ENCODE measurements around the gene DLG4. TPM values are rescaled to one million over a fixed set of nuclear protein-coding genes. Genes with fewer than 3 reads are reported as not detected.
"Not testable (repeated sequence)": the region's sequence is repeated elsewhere in the genome, so short reads cannot be mapped to it uniquely, and the experiment has no call there.

Gene DLG4
- total RNA-seq, 1 experiment from 2014 or later = 8.9 TPM

DNA sequence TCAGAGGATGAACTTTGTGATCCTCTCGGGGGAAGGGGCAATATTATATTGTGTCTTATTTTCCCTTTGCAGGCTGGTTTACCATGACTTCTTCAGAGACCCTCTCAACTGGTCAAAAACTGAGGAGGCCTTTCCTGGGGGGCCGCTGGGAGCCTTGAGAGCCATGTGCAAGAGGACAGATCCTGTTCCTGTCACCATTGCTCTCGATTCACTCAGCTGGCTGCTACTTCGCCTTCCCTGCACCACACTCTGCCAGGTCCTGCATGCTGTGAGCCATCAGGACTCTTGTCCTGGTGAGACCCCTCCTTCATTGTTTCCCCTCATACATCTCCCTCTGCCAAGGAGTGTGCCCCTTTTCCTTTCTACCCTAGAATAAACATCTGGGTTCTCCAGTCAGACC is 34.9 kb upstream of the DLG4 start:
- H3K9me3 ChIP-seq (replicated peaks) = no peaks in the 10 kb centered on the region
- H3K4me1 ChIP-seq (replicated peaks) = peaks cover 17% of the 10 kb centered on the region
- DNase-seq (ENCODE audit: low read depth in 1 of 2, low spot score in 2 of 2) = no peak
- peaks cover 54% of the 10 kb centered on the region for H3K36me3 ChIP-seq
- no peak overlapping the region for H3K27ac ChIP-seq
- no peak overlapping the region for H3K4me3 ChIP-seq
- no peaks in the 10 kb centered on the region for H3K27me3 ChIP-seq (replicated peaks)

DNA sequence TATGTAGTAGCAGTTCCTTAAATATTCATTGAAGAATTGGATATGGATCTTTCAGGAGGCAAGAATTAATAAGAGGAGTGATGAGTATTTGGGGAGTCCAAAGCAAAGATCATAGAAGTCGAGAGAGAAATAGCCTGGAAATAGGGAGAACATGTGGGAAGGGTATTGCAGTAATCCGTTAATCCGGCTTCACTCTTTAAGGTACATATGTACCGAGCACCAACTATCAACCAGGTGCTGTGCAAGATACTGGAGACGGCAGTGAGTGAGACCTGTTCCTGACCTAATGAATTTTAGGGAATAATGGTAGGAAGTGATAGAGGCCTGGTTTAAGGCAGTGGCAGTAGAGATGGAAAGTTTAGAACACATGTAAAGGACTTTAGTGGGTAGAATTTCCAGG is 33.4 kb upstream of the DLG4 start:
- Histone ChIP-seq H3K27ac (no peak overlapping the region), H3K27me3 (replicated peaks) (no peaks in the 10 kb centered on the region), H3K36me3 (peaks cover 52% of the 10 kb centered on the region), H3K4me3 (peak overlapping the region; percentile 91), H3K4me1 (replicated peaks) (peaks cover 17% of the 10 kb centered on the region), H3K9me3 (replicated peaks) (no peaks in the 10 kb centered on the region)
- DNase-seq (ENCODE audit: low read depth in 1 of 2, low spot score in 2 of 2) = no peak

DNA sequence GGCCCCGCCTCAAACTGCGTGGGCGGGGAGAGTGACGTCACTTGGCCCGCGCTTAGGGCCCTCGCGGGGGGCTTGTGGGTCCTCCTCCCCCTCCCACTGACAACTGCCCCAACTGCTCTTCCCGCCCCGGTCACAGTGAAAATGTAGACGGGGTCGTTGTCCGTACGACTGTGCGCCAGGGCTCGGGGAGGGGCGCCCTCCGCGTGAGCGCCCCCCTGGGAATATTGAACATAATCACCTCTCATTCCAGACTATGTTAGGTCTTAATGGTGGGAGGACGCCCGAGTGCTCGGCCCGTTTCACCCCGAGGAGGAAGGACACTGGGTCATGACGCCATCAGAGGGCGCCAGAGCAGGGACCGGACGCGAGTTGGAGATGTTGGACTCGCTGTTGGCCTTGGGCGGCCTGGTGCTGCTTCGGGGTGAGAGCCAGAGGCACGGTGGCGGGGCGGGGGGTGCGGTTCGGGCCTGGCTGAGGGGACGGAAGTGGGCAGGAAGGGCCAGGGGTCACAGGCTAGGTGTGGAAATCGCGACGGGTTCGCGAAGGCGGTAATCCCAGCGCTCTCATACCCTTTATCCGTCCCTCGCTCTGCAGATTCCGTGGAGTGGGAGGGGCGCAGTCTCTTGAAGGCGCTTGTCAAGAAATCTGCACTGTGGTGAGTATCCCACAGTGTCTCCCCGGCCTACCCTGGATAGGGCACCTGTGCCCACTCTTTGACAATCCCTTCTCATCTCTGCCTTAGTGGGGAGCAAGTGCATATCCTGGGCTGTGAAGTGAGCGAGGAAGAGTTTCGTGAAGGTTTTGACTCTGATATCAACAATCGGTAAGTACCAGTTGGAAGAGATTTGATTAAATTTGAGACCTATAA is 32.8 kb upstream of the DLG4 start, which contains the start of gene ELP5:
TSS of gene ELP5 (plus strand) at position 40 of the 868 bp plus-strand sequence. CDS start at position 376, 336 bp downstream.
- Histone ChIP-seq H3K27me3 (replicated peaks) (no peaks in the 10 kb centered on the region), H3K36me3 (peaks cover 45% of the 10 kb centered on the region), H3K27ac (peak within 1 kb of the TSS; percentile 98), H3K4me3 (peak within 1 kb of the TSS; percentile 91), H3K4me1 (replicated peaks) (peaks cover 17% of the 10 kb centered on the region), H3K9me3 (replicated peaks) (no peaks in the 10 kb centered on the region)
- DNase-seq (ENCODE audit: low read depth in 1 of 2, low spot score in 2 of 2) = peak in 1 of 2 experiments; percentile 95

DNA sequence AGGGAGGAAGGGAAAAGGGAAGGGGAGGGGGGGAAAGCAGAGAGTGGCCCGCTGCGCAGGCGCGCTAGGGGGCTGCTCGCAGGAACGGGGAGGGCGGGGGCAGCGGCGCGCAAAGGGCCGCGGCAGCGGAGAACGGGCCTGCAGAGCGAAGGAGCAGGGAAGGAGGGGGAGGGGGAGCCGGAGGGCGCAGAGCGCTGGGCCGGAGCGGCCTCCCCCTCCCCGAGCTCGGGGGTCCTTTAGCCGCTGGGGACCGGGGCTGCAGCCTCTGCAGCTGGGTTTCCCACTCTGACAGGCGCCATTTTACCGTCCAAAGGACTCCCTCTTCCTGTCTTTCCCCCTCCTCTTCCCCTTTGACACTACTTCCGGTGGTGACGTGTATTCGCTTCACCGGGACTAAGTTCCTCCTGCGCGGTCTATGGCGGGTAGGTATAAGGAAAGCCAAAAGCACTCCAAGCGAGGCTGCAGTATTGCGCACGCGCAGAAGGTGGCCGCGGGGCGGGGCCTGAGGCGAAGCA is 32.1 kb upstream of the DLG4 start, which contains the start of gene CTDNEP1:
TSS of gene CTDNEP1 (minus strand) at position 74 of the 515 bp plus-strand sequence. CDS start 438 bp downstream, outside the sequence.
- Histone ChIP-seq H3K9me3 (replicated peaks) (no peaks in the 10 kb centered on the region), H3K4me3 (peak within 1 kb of the TSS; percentile 91), H3K36me3 (peaks cover 43% of the 10 kb centered on the region), H3K27me3 (replicated peaks) (no peaks in the 10 kb centered on the region), H3K4me1 (replicated peaks) (peaks cover 17% of the 10 kb centered on the region), H3K27ac (peak within 1 kb of the TSS; percentile 98)
- DNase-seq (ENCODE audit: low read depth in 1 of 2, low spot score in 2 of 2) = peak; percentile 99 to 100

DNA sequence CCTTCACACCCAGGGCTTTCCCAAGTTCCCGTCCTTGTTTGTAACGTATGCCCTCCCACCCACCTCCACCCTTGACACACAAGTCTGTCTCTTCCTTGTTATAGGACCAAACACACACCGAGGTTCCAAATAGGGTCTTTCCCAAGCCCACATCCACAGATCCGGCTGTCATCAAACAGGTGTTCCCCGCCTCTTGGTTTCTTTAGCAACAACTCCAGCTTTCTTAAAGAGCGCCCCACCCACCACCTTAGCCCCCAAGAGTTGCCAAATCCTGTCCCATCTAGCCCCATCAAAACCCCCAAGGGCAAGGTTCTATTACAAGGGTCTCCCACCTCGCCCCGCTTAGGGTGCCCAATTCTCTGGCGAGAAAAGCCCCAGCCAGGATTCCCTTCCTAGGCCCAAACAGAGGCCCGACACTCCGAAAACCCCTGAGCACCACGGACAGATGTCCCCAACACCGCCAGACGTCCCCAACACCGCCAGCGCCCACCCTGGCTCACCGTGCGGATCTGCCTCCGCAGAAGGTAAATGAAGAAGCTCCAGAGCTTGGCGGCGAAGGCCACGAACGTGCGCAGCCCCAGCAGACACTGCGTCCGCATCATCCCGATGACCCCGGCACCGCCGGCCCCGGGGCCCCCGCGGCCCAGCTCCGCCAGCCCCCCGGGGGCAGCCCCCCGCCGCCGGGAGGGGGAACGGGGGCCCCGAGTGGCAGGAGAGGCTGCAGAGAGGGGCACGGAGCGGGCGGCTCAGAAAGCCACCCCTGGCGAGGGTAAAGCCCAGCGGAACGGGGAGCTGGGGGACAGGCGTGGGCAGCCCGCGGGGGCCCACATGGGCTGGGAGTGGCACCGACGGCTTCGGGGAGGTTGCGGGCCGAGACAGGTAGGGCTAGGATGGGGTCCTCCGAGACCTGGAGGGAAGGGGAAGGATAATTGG is 31.3 kb upstream of the DLG4 start:
- no peaks in the 10 kb centered on the region for H3K9me3 ChIP-seq (replicated peaks)
- H3K27ac ChIP-seq = peak overlapping the region; percentile 51; the same call in 1 of the 2 replicates
- peak overlapping the region; percentile 91 for H3K4me3 ChIP-seq
- H3K4me1 ChIP-seq (replicated peaks) = peaks cover 17% of the 10 kb centered on the region
- DNase-seq (ENCODE audit: low read depth in 1 of 2, low spot score in 2 of 2) = no peak
- H3K27me3 ChIP-seq (replicated peaks) = no peaks in the 10 kb centered on the region
- peaks cover 43% of the 10 kb centered on the region for H3K36me3 ChIP-seq

DNA sequence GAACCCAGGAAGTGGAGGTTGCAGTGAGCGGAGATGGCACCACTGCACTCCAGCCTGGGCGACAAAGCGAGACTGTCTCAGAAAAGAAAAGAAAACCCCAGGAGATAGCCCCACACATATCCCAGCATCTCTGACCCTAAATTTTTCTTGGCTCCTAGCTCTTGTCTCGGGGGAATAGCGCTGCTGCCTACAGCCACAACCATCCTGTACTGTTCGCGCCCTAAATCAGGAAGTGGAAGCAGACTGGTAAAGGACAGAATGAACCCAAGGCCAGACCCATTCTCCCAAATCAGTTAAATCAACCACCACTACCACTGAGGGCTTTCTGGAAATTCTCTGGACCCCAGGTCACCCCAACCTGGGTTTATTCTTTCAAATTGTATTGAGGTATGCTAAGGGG is 30.2 kb upstream of the DLG4 start:
- Histone ChIP-seq H3K27ac (no peak overlapping the region), H3K27me3 (replicated peaks) (no peaks in the 10 kb centered on the region), H3K4me3 (peak overlapping the region; percentile 91), H3K4me1 (replicated peaks) (peaks cover 17% of the 10 kb centered on the region), H3K36me3 (peaks cover 42% of the 10 kb centered on the region), H3K9me3 (replicated peaks) (no peaks in the 10 kb centered on the region)
- DNase-seq (ENCODE audit: low read depth in 1 of 2, low spot score in 2 of 2) = no peak

DNA sequence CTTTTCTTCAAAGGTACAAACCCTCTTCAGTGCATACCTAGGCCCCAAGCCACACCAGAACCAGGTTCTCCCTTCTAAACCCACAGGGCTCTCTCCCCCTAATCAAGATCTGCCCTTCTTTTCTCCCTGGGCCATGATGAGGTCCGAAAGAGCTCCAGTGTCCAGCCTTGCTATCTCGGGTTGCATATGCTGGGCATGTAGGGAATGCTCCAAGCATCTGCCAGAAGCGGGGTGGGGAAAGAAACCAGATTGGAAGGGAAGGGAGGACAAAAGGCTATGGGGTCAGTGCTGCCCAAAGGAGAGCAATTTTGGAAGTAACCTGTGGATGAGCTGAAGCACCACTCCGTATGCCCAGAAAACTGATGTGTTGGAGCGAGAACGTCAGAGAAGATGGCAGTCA is 29.6 kb upstream of the DLG4 start:
- Histone ChIP-seq H3K27me3 (replicated peaks) (no peaks in the 10 kb centered on the region), H3K4me3 (no peak overlapping the region), H3K9me3 (replicated peaks) (no peaks in the 10 kb centered on the region), H3K36me3 (peaks cover 44% of the 10 kb centered on the region), H3K27ac (no peak overlapping the region), H3K4me1 (replicated peaks) (peaks cover 17% of the 10 kb centered on the region)
- DNase-seq (ENCODE audit: low read depth in 1 of 2, low spot score in 2 of 2) = no peak

DNA sequence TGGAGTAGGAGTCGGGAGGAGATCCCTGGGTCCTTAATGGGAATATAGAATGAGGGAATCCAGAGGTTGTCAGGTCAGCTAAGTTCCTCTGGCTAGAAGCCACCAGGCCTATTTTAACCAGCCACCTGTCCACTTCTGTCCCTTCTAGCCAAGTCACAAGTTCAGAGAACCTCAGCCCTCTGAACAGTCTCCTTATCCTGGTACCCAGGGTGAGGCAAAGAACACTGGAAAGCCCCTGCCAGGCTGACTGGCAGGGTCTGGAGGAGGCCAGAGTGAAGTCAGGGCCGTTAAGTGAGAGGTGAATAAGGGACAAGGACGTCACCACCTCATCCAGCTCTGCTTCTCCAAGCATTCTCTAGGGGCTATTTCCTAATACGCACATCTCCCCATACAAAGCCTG is 29.2 kb upstream of the DLG4 start:
- no peaks in the 10 kb centered on the region for H3K27me3 ChIP-seq (replicated peaks)
- peaks cover 17% of the 10 kb centered on the region for H3K4me1 ChIP-seq (replicated peaks)
- no peak for DNase-seq (ENCODE audit: low read depth in 1 of 2, low spot score in 2 of 2)
- H3K27ac ChIP-seq = no peak overlapping the region
- peaks cover 44% of the 10 kb centered on the region for H3K36me3 ChIP-seq
- no peaks in the 10 kb centered on the region for H3K9me3 ChIP-seq (replicated peaks)
- H3K4me3 ChIP-seq = no peak overlapping the region

DNA sequence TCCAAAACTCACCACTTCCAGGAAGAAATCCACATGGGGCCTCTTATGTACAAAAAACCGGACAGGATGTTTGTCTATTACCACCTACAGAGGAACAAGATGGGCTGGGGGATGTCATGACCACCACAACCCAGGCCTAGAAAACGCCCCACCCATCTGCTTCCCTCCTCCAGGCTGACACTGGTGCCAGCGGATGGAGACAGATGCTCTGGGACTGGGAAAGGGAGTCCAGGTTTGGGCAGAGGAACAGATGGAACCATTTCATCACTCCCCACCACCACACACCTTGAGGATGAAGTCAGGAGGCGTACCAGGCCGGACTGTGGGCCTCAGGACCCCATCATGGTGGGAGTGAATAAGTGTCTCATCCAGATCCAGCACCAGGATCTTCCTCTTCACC is 27.1 kb upstream of the DLG4 start:
- DNase-seq (ENCODE audit: low read depth in 1 of 2, low spot score in 2 of 2) = no peak
- Histone ChIP-seq H3K36me3 (peaks cover 37% of the 10 kb centered on the region), H3K4me1 (replicated peaks) (peaks cover 16% of the 10 kb centered on the region), H3K27me3 (replicated peaks) (no peaks in the 10 kb centered on the region), H3K27ac (no peak overlapping the region), H3K4me3 (no peak overlapping the region), H3K9me3 (replicated peaks) (no peaks in the 10 kb centered on the region)

DNA sequence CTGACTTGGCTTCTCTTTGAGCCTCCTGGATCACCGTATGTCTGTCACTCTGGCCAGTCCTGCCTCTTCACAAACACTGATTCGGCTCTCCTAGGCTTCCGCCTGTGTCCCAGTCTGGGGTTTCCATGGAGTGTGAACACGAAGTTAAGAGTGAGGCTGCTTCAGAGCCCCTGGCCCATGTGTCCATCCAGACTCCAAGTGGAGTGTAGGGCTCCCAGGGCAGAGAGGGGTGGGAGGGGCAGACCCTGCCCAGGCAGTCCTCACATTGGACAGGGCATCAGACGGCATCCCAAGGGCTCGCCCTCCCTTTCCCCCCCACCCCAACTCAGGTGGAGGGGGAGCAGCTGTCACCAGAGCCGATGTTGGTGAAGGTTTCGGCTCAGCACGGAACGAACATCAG is 24.2 kb upstream of the DLG4 start:
- not testable (repeated sequence) for H3K27me3 ChIP-seq (replicated peaks); DNase-seq (ENCODE audit: low read depth in 1 of 2, low spot score in 2 of 2); H3K9me3 ChIP-seq (replicated peaks); H3K4me3 ChIP-seq; H3K27ac ChIP-seq
- Histone ChIP-seq H3K36me3 (peaks cover 52% of the 10 kb centered on the region), H3K4me1 (replicated peaks) (peaks cover 17% of the 10 kb centered on the region)

DNA sequence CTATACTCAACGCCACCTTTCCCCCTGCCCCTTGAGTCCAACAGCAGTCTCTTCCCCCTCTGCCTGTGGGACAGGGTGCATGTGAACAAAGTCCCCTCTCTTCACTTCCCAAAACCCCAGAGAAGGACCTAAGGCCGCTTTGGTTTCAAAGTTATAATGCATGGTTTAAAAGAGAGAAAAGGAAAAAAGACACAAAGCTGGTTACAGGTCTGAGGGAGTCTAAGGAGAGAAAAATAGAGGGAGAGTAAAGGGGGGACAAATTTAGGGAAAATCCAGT is 23.8 kb upstream of the DLG4 start:
- H3K36me3 ChIP-seq = peaks cover 49% of the 10 kb centered on the region
- no peaks in the 10 kb centered on the region for H3K9me3 ChIP-seq (replicated peaks)
- H3K4me1 ChIP-seq (replicated peaks) = peaks cover 17% of the 10 kb centered on the region
- peak overlapping the region; percentile 75; the same call in 1 of the 2 replicates for H3K27ac ChIP-seq
- H3K27me3 ChIP-seq (replicated peaks) = no peaks in the 10 kb centered on the region
- peak overlapping the region; percentile 64 for H3K4me3 ChIP-seq
- no peak for DNase-seq (ENCODE audit: low read depth in 1 of 2, low spot score in 2 of 2)

DNA sequence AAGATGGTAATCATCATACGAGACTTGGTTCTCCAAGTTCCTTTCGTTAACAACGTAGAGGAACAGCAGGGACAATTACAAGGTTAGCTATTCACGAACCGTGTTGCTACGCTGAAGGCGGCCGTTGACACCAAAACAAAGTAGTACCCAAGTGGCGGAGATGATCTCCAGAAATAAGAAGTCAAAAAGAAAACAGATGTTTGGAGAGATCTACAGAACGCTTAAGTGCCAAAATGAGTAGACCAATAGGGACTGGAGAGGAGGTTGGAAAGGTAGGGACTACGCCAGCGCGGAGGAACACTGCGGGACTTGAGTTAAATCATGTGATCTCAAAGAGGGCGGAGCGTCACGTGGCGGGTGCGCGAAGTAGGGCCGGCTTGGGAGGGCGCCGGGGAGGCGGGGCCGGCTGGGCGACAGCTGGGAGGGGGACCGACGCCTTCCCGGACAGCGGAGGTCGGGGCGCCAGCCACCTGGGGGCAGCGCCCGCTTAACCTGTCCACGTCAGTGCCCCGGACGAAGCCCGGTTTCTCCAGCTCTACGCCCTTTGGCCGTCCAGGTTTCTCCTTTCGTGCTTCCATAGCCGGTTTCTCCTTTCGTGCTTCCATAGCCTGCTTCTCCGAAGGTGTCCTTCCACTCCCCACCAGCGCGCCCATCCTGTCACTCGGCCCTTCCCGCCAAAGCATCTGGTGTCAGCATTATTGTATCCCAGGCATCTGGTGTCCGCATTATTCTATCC is 23.2 kb upstream of the DLG4 start:
- no peaks in the 10 kb centered on the region for H3K27me3 ChIP-seq (replicated peaks)
- peak overlapping the region; percentile 64 for H3K4me3 ChIP-seq
- peaks cover 49% of the 10 kb centered on the region for H3K36me3 ChIP-seq
- no peaks in the 10 kb centered on the region for H3K9me3 ChIP-seq (replicated peaks)
- peak overlapping the region; percentile 75 for H3K27ac ChIP-seq
- peaks cover 17% of the 10 kb centered on the region for H3K4me1 ChIP-seq (replicated peaks)
- peak; percentile 92 to 98 for DNase-seq (ENCODE audit: low read depth in 1 of 2, low spot score in 2 of 2)
